ENCODE results near the gene TFDP2.

DNA sequence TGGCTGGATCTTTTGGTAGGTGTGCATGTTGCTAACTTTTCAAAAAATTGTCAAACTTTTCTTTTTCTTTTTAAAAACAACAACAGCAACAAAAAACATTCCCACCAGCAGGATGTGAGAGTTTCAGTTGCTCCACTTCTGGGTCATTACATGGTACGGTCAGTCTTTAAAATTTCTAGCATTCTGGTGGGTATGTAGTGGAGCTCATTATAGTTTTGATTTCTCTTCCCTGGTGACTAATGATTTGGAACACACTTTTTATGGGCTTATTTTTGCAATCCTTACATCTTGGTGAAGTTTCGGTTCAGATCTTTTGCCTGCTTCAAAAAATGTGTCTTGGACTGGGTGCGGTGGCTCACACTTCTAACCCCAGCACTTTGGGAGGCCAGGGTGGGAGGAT, 253.6 kb downstream of the TFDP2 start:
- TF ChIP-seq, protein P1, sequence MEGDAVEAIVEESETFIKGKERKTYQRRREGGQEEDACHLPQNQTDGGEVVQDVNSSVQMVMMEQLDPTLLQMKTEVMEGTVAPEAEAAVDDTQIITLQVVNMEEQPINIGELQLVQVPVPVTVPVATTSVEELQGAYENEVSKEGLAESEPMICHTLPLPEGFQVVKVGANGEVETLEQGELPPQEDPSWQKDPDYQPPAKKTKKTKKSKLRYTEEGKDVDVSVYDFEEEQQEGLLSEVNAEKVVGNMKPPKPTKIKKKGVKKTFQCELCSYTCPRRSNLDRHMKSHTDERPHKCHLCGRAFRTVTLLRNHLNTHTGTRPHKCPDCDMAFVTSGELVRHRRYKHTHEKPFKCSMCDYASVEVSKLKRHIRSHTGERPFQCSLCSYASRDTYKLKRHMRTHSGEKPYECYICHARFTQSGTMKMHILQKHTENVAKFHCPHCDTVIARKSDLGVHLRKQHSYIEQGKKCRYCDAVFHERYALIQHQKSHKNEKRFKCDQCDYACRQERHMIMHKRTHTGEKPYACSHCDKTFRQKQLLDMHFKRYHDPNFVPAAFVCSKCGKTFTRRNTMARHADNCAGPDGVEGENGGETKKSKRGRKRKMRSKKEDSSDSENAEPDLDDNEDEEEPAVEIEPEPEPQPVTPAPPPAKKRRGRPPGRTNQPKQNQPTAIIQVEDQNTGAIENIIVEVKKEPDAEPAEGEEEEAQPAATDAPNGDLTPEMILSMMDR (conservative IDR thresholded peaks at IDR 0.05; ENCODE audit: low read depth in 2 of 2), result no peak
- TF ChIP-seq EZH2 (IDR thresholded peaks at IDR 0.05; ENCODE audit: low read depth, unreplicated experiment), result no peak
- TF ChIP-seq, protein P2, sequence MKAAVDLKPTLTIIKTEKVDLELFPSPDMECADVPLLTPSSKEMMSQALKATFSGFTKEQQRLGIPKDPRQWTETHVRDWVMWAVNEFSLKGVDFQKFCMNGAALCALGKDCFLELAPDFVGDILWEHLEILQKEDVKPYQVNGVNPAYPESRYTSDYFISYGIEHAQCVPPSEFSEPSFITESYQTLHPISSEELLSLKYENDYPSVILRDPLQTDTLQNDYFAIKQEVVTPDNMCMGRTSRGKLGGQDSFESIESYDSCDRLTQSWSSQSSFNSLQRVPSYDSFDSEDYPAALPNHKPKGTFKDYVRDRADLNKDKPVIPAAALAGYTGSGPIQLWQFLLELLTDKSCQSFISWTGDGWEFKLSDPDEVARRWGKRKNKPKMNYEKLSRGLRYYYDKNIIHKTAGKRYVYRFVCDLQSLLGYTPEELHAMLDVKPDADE (IDR thresholded peaks at IDR 0.05), result no peak
- TF ChIP-seq CREB1 (CRISPR knock-in tag; IDR thresholded peaks at IDR 0.05; ENCODE audit: low read depth), result no peak
- no peak for TF ChIP-seq REST (IDR thresholded peaks at IDR 0.05; ENCODE audit: unreplicated experiment)
- no peak for TF ChIP-seq POLR2AphosphoS5 (IDR thresholded peaks at IDR 0.05; ENCODE audit: low read depth)
- TF ChIP-seq ZNF114 (CRISPR knock-in tag; IDR thresholded peaks at IDR 0.05), result no peak

Measured in GM23338 (cell line).